HAP-1 (cell line): ENCODE measurements around the gene ACAD10.
"Not testable (repeated sequence)": the region's sequence is repeated elsewhere in the genome, so short reads cannot be mapped to it uniquely, and the experiment has no call there.

Source experiments
- DNase-seq, 2 experiments: peaks; one replicate each; pipeline ENCODE4 v3.0.0-alpha.2; 2016 to 2020; ENCODE audit warnings: low spot score in 2 of 2
- H3K27me3 ChIP-seq: fragments of 250-450 bp; sonication (Bioruptor Pico); 2 replicates; pipeline ENCODE4 v1.5.1; 2020; ENCODE audit warnings: low read depth, mild to moderate bottlenecking, moderate library complexity
- H3K36me3 ChIP-seq: fragments of 250-450 bp; sonication (Bioruptor Pico); replicated peaks from 2 replicates; pipeline ENCODE4 v1.5.1; 2020; ENCODE audit warnings: mild to moderate bottlenecking
- H3K4me1 ChIP-seq: fragments of 250-450 bp; sonication (Bioruptor Pico); 2 replicates; pipeline ENCODE4 v1.5.1; 2020; ENCODE audit warnings: mild to moderate bottlenecking
- H3K4me3 ChIP-seq: fragments of 250-450 bp; sonication (Bioruptor Pico); 2 replicates; pipeline ENCODE4 v1.5.1; 2020; ENCODE audit warnings: mild to moderate bottlenecking, moderate library complexity
- H3K9me3 ChIP-seq: fragments of 250-450 bp; sonication (Bioruptor Pico); 2 replicates; pipeline ENCODE4 v1.5.1; 2020; ENCODE audit warnings: mild to moderate bottlenecking, moderate library complexity
- in situ Hi-C: fragments of 300-500 bp; cut with MboI; formaldehyde crosslinking; loops from 3 replicates; pipeline ENCODE4 v1.14.3; 2020; ENCODE audit warnings: low sequenced_read_pairs, inconsistent platforms, mixed read lengths

Gene ACAD10

GRCh38 chr12:111748151-111748672 lies 62.4 kb downstream of the ACAD10 start:
- no peak overlapping the region for H3K4me3 ChIP-seq
- peaks cover 35% of the 10 kb centered on the region for H3K36me3 ChIP-seq
- H3K9me3 ChIP-seq = no peaks in the 10 kb centered on the region
- in situ Hi-C loops = no loop called here
- H3K27me3 ChIP-seq = no peaks in the 10 kb centered on the region
- DNase-seq = no peak
- H3K4me1 ChIP-seq = no peaks in the 10 kb centered on the region

- Histone ChIP-seq H3K4me1 (no peaks in the 10 kb centered on the region), H3K27me3 (no peaks in the 10 kb centered on the region), H3K4me3 (no peak overlapping the region), H3K36me3 (peaks cover 35% of the 10 kb centered on the region), H3K9me3 (no peaks in the 10 kb centered on the region)
- in situ Hi-C loops = no loop called here
- DNase-seq = no peak
Observed at GRCh38 chr12:111748867-111749266, 63.0 kb downstream of the ACAD10 start.

GRCh38 chr12:111749391-111749790 lies 63.5 kb downstream of the ACAD10 start:
- peaks cover 33% of the 10 kb centered on the region for H3K36me3 ChIP-seq
- H3K4me1 ChIP-seq = no peaks in the 10 kb centered on the region
- no peak overlapping the region for H3K4me3 ChIP-seq
- no peak for DNase-seq
- H3K9me3 ChIP-seq = no peaks in the 10 kb centered on the region
- in situ Hi-C loops = no loop called here
- no peaks in the 10 kb centered on the region for H3K27me3 ChIP-seq

GRCh38 chr12:111753144-111753881 lies 67.5 kb downstream of the ACAD10 start:
- Histone ChIP-seq H3K36me3 (peaks cover 10% of the 10 kb centered on the region), H3K4me1 (no peaks in the 10 kb centered on the region), H3K9me3 (no peaks in the 10 kb centered on the region), H3K4me3 (no peak overlapping the region), H3K27me3 (no peaks in the 10 kb centered on the region)
- DNase-seq = peak; percentile 38 to 69
- in situ Hi-C loops = loop anchor here (5.0 kb wide), 1 partner anchor 59 kb away; no protein-coding TSS in a partner anchor

- H3K9me3 ChIP-seq = no peaks in the 10 kb centered on the region
- no peak for DNase-seq
- peaks cover 7% of the 10 kb centered on the region; the same call in 1 of the 2 replicates for H3K36me3 ChIP-seq
- in situ Hi-C loops = loop anchor here (5.0 kb wide), 1 partner anchor 58 kb away; no protein-coding TSS in a partner anchor
- no peak overlapping the region for H3K4me3 ChIP-seq
- H3K27me3 ChIP-seq = no peaks in the 10 kb centered on the region
- H3K4me1 ChIP-seq = no peaks in the 10 kb centered on the region
Observed at GRCh38 chr12:111754671-111755070, 68.8 kb downstream of the ACAD10 start.

- Histone ChIP-seq H3K4me3 (no peak overlapping the region), H3K4me1 (no peaks in the 10 kb centered on the region; the same call in 1 of the 2 replicates), H3K9me3 (no peaks in the 10 kb centered on the region), H3K27me3 (no peaks in the 10 kb centered on the region), H3K36me3 (no peaks in the 10 kb centered on the region)
- DNase-seq = no peak
- in situ Hi-C loops = no loop called here
Observed at GRCh38 chr12:111756196-111756595, 70.3 kb downstream of the ACAD10 start.

GRCh38 chr12:111756681-111757080 lies 70.8 kb downstream of the ACAD10 start:
- in situ Hi-C loops = no loop called here
- Histone ChIP-seq H3K27me3 (no peaks in the 10 kb centered on the region), H3K9me3 (no peaks in the 10 kb centered on the region), H3K36me3 (no peaks in the 10 kb centered on the region), H3K4me3 (no peak overlapping the region), H3K4me1 (peaks cover under 1% of the 10 kb centered on the region)
- DNase-seq = no peak

- no peaks in the 10 kb centered on the region for H3K27me3 ChIP-seq
- peaks cover 5% of the 10 kb centered on the region for H3K4me1 ChIP-seq
- H3K9me3 ChIP-seq = no peaks in the 10 kb centered on the region
- no peak for DNase-seq
- no peak overlapping the region for H3K4me3 ChIP-seq
- in situ Hi-C loops = no loop called here
- H3K36me3 ChIP-seq = no peaks in the 10 kb centered on the region
Observed at GRCh38 chr12:111757361-111758119, 71.7 kb downstream of the ACAD10 start.

GRCh38 chr12:111758120-111758561 lies 72.3 kb downstream of the ACAD10 start:
- H3K9me3 ChIP-seq = no peaks in the 10 kb centered on the region
- no peaks in the 10 kb centered on the region for H3K27me3 ChIP-seq
- no peak overlapping the region for H3K4me3 ChIP-seq
- in situ Hi-C loops = no loop called here
- no peaks in the 10 kb centered on the region for H3K36me3 ChIP-seq
- H3K4me1 ChIP-seq = peaks cover 5% of the 10 kb centered on the region
- DNase-seq = no peak

GRCh38 chr12:111759271-111759670 lies 73.4 kb downstream of the ACAD10 start:
- in situ Hi-C loops = no loop called here
- H3K36me3 ChIP-seq = no peaks in the 10 kb centered on the region
- no peak for DNase-seq
- no peaks in the 10 kb centered on the region for H3K27me3 ChIP-seq
- H3K4me1 ChIP-seq = peaks cover 5% of the 10 kb centered on the region
- no peaks in the 10 kb centered on the region for H3K9me3 ChIP-seq
- H3K4me3 ChIP-seq = no peak overlapping the region

- in situ Hi-C loops = no loop called here
- no peak overlapping the region for H3K4me3 ChIP-seq
- H3K9me3 ChIP-seq = no peaks in the 10 kb centered on the region
- no peak for DNase-seq
- no peaks in the 10 kb centered on the region for H3K27me3 ChIP-seq
- peaks cover 5% of the 10 kb centered on the region for H3K4me1 ChIP-seq
- H3K36me3 ChIP-seq = no peaks in the 10 kb centered on the region
Observed at GRCh38 chr12:111759991-111760390, 74.1 kb downstream of the ACAD10 start.

- no peaks in the 10 kb centered on the region for H3K27me3 ChIP-seq
- peaks cover 5% of the 10 kb centered on the region for H3K4me1 ChIP-seq
- no peaks in the 10 kb centered on the region for H3K36me3 ChIP-seq
- no peak for DNase-seq
- H3K9me3 ChIP-seq = no peaks in the 10 kb centered on the region
- in situ Hi-C loops = no loop called here
- no peak overlapping the region for H3K4me3 ChIP-seq
Observed at GRCh38 chr12:111761099-111761498, 75.2 kb downstream of the ACAD10 start.

- Histone ChIP-seq H3K9me3 (no peaks in the 10 kb centered on the region), H3K4me1 (peaks cover 5% of the 10 kb centered on the region), H3K27me3 (no peaks in the 10 kb centered on the region), H3K36me3 (no peaks in the 10 kb centered on the region), H3K4me3 (no peak overlapping the region)
- DNase-seq = no peak
- in situ Hi-C loops = no loop called here
Observed at GRCh38 chr12:111761706-111762105, 75.9 kb downstream of the ACAD10 start.

- in situ Hi-C loops, H3K9me3 ChIP-seq, H3K4me3 ChIP-seq, H3K27me3 ChIP-seq, DNase-seq, H3K36me3 ChIP-seq, H3K4me1 ChIP-seq: not testable (repeated sequence)
Observed at GRCh38 chr12:111763552-111763951, 77.7 kb downstream of the ACAD10 start.
